WERI-Rb-1 (cell line): Measurements from ENCODE around the gene FFAR1.

ENCODE experiments used
- DNase-seq: peaks from one replicate; pipeline ENCODE4 v3.0.0-alpha.2; 2020
- H3K27ac ChIP-seq: fragments of 250-450 bp; sonication (Bioruptor Pico); 2 replicates; pipeline ENCODE4 v1.5.1; 2020; ENCODE audit warnings: mild to moderate bottlenecking, moderate library complexity
- H3K27me3 ChIP-seq: fragments of 250-450 bp; sonication (Bioruptor Pico); 2 replicates; pipeline ENCODE4 v1.5.1; 2021; ENCODE audit warnings: mild to moderate bottlenecking, low read depth, moderate library complexity; ENCODE audit not compliant: insufficient read depth, severe bottlenecking
- H3K36me3 ChIP-seq: fragments of 250-450 bp; sonication (Bioruptor Pico); 2 replicates; pipeline ENCODE4 v1.5.1; 2020; ENCODE audit warnings: mild to moderate bottlenecking, moderate library complexity
- H3K4me3 ChIP-seq: 2 replicates; pipeline ENCODE4 v1.5.1; 2011; ENCODE audit warnings: low read depth, mild to moderate bottlenecking, control low read depth, low read length
- H3K9me3 ChIP-seq: fragments of 250-450 bp; sonication (Bioruptor Pico); 2 replicates; pipeline ENCODE4 v1.5.1; 2021; ENCODE audit warnings: mild to moderate bottlenecking, moderate library complexity; ENCODE audit not compliant: severe bottlenecking
- TF ChIP-seq, protein P1 (sequence below): IDR thresholded peaks from 2 replicates; pipeline ENCODE4 v1.5.1; 2011; ENCODE audit warnings: low read depth, mild to moderate bottlenecking, control low read depth, inconsistent platforms, low read length

FFAR1 gene

DNA sequence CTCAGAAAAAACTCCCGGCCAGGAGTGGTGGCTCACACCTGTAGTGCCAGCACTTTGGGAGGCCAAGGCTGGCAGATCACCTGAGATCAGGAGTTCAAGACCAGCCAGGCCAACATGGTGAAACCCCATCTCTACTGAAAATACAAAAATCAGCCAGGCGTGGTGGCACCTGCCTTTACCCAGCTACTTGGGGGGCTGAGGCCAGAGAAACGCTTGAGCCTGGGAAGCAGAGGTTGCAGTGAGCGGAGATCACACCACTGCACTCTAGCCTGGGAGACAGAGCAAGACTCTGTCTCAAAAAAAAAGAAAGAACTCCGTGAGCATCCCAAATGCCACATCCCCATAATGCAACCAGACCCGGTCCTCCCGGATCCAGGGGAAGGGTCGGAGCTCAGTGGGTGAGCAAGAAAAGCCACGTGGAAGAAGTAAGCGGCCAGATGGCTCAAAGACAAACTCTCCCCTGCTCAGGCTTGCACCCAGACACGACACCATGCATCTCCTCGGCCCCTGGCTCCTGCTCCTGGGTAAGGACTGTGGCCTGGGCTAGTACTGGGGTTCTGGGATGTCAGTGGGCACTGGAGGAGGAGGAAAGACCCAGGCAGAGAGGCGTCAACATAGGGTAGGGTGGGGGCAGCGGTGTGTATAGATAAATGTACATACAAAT, 16.0 kb upstream of the FFAR1 start:
- no peaks in the 10 kb centered on the region for H3K36me3 ChIP-seq
- DNase-seq, result no peak
- no peaks in the 10 kb centered on the region for H3K9me3 ChIP-seq
- H3K27ac ChIP-seq, result no peak overlapping the region
- TF ChIP-seq, protein P1, sequence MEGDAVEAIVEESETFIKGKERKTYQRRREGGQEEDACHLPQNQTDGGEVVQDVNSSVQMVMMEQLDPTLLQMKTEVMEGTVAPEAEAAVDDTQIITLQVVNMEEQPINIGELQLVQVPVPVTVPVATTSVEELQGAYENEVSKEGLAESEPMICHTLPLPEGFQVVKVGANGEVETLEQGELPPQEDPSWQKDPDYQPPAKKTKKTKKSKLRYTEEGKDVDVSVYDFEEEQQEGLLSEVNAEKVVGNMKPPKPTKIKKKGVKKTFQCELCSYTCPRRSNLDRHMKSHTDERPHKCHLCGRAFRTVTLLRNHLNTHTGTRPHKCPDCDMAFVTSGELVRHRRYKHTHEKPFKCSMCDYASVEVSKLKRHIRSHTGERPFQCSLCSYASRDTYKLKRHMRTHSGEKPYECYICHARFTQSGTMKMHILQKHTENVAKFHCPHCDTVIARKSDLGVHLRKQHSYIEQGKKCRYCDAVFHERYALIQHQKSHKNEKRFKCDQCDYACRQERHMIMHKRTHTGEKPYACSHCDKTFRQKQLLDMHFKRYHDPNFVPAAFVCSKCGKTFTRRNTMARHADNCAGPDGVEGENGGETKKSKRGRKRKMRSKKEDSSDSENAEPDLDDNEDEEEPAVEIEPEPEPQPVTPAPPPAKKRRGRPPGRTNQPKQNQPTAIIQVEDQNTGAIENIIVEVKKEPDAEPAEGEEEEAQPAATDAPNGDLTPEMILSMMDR, result no peak
- no peaks in the 10 kb centered on the region for H3K27me3 ChIP-seq
- H3K4me3 ChIP-seq, result no peak overlapping the region

DNA sequence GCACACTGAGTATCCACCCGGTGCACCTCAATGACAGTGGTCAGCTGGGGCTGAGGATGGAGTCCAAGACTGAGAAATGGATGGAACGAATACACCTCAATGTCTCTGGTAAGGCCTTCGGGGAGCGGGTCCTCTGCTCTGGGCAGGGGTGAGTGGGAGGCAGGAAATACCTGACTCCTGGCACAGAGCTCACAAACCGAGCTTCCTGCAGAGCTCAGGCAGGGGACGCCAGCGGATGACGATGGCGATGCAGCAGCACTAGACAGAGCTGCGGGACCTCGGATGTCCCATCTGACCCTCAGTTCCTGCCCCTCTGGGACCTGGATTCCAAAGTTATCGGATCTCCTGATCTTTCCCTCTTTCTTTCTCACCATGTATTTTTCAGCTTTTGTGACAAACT, 14.9 kb upstream of the FFAR1 start:
- Histone ChIP-seq H3K36me3 (no peaks in the 10 kb centered on the region), H3K27ac (no peak overlapping the region), H3K9me3 (no peaks in the 10 kb centered on the region), H3K27me3 (no peaks in the 10 kb centered on the region), H3K4me3 (no peak overlapping the region)
- no peak for DNase-seq
- TF ChIP-seq, protein P1, result no peak

DNA sequence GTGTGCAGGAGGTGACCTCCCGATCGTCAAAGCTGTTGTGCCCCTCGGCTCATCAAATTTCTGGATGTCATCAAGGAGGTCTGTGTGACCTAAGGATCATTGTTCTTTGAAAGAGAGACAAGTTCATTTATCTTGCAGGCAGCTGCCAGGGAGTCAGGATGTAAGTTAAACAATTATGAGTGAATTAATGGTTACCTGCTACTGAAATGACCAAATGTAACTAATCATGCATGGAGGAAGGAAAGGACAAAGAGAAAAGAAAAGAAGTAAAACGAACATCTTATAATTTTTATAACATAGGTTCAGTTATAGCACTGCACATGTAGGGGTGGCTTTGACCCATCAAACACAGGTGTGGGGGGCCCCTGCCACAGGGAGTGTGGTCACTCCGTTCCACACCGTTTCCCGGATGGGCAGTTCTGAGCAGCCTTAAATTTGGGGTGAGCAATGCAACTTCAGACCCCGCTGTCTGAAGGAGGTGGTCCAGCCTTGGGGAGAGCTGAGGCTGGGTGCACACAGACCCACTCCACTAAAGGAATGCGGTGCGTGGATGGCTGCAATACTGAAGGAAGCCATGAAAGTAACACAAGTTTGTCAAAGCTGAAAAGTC, 13.5 kb upstream of the FFAR1 start:
- DNase-seq, result no peak
- Histone ChIP-seq H3K27me3 (no peaks in the 10 kb centered on the region), H3K27ac (no peak overlapping the region)

DNA sequence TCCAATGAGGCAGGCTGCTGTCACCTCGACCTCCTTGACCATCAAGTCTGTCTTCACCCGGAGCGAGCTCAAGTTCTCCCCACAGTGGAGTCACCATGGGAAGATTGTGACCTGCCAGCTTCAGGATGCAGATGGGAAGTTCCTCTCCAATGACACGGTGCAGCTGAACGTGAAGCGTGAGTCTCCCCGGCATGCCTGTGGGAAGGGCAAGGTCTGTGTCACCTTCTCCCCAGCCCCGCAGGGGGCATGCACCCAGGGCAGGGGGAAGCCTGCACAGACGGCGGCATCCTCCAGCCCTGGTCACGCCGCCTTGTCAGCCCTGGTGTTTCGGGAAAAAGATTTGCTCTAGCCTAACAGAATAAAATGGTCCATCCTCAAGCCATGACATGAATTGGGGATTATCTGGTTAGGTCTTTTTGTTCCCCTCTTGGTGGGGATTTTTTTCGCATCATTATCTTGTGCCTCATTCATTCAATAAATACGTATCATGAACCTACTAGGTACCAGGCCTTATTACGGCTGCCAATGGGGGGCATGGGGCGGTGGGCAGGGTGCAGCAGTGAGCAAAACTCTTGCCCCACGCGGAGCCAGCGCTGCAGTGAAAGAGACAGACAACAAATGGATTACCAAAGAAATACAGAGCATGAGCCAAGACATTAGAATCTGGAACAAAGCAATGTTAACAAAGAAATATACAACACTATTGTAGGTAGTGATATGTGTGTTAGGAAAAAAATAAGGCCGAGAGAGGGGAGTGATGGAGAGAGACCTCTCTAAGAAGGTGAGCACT, 11.3 kb upstream of the FFAR1 start:
- Histone ChIP-seq H3K4me3 (no peak overlapping the region), H3K27me3 (no peaks in the 10 kb centered on the region), H3K27ac (no peak overlapping the region), H3K9me3 (no peaks in the 10 kb centered on the region), H3K36me3 (no peaks in the 10 kb centered on the region)
- no peak for DNase-seq
- TF ChIP-seq, protein P1, result no peak

More for the DNA sequence above, 13.5 kb upstream of the FFAR1 start:
- TF ChIP-seq, protein P1, result no peak
- H3K9me3 ChIP-seq, result no peaks in the 10 kb centered on the region
- H3K4me3 ChIP-seq, result no peak overlapping the region
- no peaks in the 10 kb centered on the region for H3K36me3 ChIP-seq

DNA sequence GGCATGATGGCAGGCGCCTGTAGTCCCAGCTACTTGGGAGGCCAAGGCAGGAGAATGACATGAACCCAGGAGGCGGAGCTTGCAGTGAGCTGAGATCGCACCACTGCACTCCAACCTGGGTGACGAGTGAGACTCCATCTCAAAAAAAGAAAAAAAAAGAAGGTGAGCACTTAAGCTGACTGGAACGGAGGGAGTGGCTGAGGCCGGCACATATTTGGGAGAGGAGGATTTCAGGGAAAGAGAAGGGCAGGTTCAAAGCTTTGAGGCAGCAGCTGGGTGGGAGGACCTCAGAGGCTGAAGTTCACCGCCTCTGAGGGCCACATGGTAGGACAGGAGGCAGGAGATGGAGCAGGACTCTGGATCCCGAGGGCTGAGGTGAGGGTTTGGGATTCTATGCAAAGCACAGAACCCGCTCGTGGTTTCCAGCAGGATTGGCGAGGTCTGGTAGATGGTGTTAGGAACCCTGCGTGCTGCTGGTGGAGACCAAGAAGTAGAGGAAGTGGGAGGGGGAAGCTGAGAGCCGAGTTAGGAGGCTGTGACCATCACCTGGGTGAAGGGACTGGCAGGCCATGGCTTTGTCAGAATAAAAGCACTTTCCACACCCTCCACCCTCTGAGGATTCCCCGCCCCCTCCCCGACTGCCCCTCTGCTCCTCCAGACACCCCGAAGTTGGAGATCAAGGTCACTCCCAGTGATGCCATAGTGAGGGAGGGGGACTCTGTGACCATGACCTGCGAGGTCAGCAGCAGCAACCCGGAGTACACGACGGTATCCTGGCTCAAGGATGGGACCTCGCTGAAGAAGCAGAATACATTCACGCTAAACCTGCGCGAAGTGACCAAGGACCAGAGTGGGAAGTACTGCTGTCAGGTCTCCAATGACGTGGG, 10.4 kb upstream of the FFAR1 start:
- Histone ChIP-seq H3K27me3 (no peaks in the 10 kb centered on the region), H3K9me3 (no peaks in the 10 kb centered on the region), H3K4me3 (no peak overlapping the region), H3K36me3 (no peaks in the 10 kb centered on the region), H3K27ac (no peak overlapping the region)
- DNase-seq, result no peak
- TF ChIP-seq, protein P1, result no peak
